CD4-positive, alpha-beta T cell treated with Interleukin-6 at 100 ng/mL for 8 hours (primary cell): ENCODE data around the gene AP2A1.
"Not testable (repeated sequence)": the region's sequence is repeated elsewhere in the genome, so short reads cannot be mapped to it uniquely, and the experiment has no call there.

Experiments used
- DNase-seq: peaks from one replicate; pipeline ENCODE4 v3.0.0-alpha.2; 2020; ENCODE audit warnings: mixed read lengths, low spot score

Gene AP2A1

GRCh38 chr19:49812997-49813861, 46.4 kb downstream of the AP2A1 start, which contains the start of gene FUZ:
FUZ (minus strand) TSS chr19:49813292; CDS start chr19:49813106, 186 bp downstream.
- DNase-seq, result peak; percentile 95

- no peak for DNase-seq
Measured at GRCh38 chr19:49814010-49814409, 47.2 kb downstream of the AP2A1 start.

DNA sequence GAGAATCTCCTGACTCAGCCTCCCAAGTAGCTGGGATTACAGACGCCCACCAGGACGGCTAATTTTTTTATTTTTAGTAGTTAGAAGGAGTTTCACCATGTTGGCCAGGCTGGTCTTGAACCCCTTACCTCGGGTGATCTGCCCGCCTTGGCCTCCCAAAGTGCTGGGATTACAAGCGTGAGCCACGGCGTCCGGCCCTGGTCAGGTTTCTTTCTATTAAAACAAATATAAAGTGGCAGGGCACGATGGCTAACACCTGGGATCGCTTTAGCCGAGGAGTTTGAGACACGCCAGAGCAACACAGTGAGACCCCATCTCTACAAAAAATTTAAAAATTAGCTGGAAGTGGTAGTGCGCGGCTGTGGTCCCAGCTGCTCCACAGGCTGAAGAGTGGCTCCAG, 49.8 kb downstream of the AP2A1 start:
- DNase-seq, result no peak

DNA sequence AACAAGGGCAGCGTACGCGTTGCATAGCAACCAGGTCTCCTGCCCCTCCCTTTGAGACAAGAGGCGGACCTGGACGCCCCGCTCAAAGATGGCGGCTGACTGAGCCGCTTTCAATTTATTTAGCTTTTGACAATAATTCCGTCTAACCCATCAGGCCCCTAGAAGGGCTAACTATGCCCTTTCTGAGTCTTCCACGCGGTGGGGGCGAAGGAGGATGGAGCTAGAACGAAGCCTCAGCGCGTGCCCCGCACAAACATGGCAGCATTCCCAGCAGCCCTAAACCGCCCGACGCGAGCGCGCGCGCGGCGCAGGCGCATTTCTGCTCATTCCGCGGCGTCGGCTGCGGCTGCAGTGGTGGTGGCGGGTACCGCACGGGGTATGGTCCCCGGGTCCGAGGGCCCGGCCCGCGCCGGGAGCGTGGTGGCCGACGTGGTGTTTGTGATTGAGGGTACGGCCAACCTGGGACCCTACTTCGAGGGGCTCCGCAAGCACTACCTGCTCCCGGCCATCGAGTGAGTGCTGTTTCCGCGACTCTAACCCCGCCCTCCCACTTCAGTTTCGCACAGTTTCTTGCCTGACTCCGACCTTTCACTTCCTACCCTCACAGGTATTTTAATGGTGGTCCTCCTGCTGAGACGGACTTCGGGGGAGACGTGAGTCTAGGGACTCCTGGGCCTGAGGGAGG, 51.3 kb downstream of the AP2A1 start, which contains the start of gene MED25:
Gene MED25 (plus strand): TSS at position 326 of the 685 bp plus-strand sequence. CDS start 53 bp downstream, at position 379.
- DNase-seq, result peak; percentile 82

DNA sequence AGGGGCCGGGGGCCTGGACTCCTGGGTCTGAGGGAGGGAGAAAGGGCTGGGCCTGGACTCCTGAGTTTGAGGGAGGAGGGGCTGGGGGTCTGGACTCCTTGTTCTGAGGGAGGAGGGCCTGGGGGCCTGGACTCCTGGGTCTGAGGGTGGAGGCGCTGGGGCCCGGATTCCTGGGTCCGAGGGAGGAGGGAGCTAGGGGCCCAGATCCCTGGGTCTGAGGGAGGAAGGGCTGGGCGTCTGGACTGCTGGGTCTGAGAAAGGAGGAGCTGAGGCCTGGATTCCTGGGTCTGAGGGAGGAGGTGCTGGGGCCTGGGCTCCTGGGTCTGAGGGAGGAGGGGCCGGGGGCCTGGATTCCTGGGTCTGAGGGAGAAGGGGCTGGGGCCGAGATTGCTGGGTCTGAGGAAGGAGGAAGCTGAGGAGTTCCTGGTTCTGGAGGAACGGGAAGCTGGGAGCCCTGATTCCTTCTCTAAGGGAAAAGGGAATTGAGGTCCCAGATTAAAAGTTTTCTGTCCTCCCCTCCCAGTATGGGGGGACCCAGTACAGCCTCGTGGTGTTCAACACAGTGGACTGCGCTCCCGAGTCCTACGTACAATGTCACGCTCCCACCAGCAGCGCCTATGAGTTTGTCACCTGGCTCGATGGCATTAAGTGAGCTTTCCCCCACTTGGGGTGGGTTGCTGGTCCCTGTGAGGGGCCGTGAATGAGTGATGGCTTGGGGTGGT, 52.0 kb downstream of the AP2A1 start:
- no peak for DNase-seq

DNA sequence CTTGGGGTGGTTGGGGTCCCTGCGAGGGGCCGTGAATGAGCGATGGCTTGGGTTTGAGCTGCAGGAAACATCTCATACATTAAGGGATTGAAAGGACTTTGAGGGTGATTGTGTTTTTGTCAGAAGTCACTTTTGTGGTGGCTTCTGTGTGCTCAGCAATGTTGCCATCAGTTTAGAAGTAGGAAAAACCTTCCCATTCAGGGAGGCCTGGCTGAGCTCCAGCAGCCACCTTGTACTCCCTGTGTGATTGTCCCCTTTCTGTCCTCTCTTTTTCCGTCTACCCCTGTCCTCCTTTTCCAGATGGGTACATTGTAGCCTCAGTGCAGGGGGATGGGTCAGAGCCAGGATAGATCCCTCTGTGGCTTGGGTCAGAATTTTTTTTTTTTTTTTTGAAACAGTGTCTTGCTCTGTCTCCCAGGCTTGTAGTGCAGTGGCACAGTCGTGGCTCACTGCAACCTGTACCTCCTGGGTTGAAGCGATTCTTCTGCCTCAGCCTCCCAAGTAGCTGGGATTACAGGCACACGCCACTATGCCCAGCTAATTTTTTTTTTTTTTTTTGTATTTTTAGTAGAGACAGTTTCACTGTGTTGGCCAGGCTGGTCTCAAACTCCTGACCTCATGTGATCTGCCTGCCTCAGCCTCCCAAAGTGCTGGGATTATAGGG, 52.8 kb downstream of the AP2A1 start:
- DNase-seq, result not testable (repeated sequence)

GRCh38 chr19:49820125-49820524, 53.3 kb downstream of the AP2A1 start:
- DNase-seq, result no peak

- no peak for DNase-seq
Measured at GRCh38 chr19:49823472-49823871, 56.7 kb downstream of the AP2A1 start.

DNA sequence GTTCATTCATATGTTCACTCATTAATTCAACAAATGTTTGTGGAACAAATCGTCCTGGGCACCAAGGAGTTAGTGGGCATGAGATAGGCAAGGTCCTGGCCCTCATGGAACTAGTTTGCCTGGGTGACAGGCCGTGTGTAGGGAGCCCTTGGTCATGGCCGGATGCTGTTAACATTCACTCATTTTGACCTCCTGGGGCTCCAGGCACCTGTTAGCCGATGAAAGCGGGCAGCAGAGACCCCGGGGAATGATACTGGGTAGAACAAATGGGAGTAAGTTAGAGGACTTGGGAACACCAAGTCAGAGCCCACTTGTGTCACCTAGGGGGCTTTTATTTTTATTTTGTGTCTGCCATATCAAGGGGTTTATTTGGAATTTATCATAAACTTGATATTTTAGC, 57.9 kb downstream of the AP2A1 start:
- DNase-seq, result no peak

DNA sequence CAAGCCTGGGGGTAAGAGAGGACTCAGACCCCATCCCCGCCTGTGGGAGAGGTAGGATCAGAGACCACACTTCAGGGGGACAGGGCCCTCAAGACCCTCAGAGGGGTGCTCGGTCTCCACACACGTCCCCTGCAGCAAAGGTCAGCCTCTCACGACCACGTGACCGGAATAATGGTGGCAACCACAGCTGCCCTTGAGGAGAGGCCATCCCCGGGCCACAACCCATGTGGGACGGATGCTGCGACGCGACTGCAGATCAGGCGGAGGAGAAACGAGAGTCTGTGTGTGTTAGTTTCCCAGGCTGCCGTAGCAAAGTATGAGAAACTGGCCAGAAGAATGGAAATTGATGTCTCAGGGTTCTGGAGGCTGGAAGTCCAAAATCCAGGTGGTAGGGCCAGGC, 60.2 kb downstream of the AP2A1 start:
- no peak for DNase-seq

- no peak for DNase-seq
Measured at GRCh38 chr19:49829200-49829599, 62.4 kb downstream of the AP2A1 start.

- no peak for DNase-seq
Measured at GRCh38 chr19:49829721-49830120, 62.9 kb downstream of the AP2A1 start.

DNA sequence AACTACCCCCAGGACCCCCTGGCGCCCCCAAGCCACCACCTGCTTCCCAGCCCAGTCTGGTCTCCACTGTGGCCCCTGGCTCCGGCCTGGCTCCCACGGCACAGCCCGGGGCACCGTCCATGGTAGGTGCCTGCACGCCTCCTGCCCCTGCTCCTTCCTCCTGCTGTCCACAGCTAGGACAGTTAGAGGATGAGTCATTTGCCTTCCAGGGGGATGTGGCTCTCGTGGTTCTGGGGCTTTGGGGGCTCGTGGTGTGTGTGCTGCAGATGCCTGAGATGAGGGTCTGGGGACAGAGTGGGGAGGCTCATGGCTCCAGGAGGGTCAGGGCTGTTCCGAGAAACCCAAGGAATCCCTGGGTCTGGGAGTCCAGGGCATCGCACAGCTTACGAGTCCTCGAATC, 64.0 kb downstream of the AP2A1 start:
- no peak for DNase-seq

GRCh38 chr19:49831592-49831991, 64.8 kb downstream of the AP2A1 start:
- no peak for DNase-seq

- DNase-seq, result no peak
Measured at GRCh38 chr19:49832556-49832955, 65.8 kb downstream of the AP2A1 start.

GRCh38 chr19:49833599-49833998, 66.8 kb downstream of the AP2A1 start:
- DNase-seq, result no peak

DNA sequence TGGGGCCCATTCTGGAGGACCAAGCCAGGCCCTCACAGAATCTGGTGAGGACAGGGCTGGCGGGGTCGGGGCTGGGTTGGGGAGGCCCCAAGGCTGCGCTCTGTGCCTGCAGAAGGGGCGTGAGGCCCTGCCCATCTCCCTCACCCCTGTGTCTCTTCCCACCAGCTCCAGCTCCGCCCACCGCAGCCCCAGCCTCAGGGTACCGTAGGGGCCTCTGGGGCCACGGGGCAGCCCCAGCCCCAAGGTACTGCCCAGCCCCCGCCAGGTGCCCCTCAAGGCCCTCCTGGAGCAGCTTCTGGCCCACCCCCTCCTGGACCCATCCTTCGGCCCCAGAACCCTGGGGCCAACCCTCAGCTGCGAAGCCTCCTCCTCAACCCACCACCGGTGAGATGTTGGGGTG, 68.8 kb downstream of the AP2A1 start:
- DNase-seq, result no peak

- no peak for DNase-seq
Measured at GRCh38 chr19:49836176-49837008, 69.6 kb downstream of the AP2A1 start.

- no peak for DNase-seq
Measured at GRCh38 chr19:49837009-49837310, 70.2 kb downstream of the AP2A1 start.

- DNase-seq, result no peak
Measured at GRCh38 chr19:49837425-49837824, 70.6 kb downstream of the AP2A1 start.

DNA sequence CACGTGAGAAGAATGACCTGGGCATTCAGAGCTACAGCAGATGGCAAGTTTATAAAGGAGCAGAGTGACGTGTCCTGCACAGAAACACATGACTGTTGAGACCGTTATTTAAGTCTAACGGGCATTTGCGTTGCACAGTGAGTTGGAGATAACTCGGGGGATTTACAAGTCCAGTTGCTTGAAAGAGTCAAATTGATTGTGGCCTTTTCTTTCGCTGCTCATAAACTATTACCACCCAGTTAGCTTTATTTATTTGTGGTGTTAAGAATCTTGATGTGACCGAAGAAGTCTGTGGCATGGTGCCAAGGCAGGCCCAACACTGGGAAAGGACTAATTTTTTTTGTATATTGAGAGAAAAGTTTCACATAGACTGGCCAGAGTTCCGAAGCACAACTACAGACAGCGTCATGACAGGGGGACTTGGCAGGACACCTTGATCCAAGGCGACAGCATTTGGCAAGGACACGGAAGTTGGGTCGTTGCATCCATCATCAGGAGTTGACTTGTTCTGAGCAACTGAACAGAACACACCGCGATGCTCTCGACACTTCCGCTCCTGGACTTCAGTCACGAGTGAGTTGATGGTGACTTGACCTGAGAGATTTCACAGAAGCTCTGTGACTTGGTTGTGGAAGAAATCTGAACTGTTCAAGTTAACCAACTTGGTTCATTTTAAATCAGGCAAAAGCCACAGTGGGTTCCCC, 72.2 kb downstream of the AP2A1 start:
- DNase-seq, result no peak
